ENCODE results near the gene TUBGCP6.
"Not testable (repeated sequence)": the region's sequence is repeated elsewhere in the genome, so short reads cannot be mapped to it uniquely, and the experiment has no call there.

TUBGCP6 gene

DNA sequence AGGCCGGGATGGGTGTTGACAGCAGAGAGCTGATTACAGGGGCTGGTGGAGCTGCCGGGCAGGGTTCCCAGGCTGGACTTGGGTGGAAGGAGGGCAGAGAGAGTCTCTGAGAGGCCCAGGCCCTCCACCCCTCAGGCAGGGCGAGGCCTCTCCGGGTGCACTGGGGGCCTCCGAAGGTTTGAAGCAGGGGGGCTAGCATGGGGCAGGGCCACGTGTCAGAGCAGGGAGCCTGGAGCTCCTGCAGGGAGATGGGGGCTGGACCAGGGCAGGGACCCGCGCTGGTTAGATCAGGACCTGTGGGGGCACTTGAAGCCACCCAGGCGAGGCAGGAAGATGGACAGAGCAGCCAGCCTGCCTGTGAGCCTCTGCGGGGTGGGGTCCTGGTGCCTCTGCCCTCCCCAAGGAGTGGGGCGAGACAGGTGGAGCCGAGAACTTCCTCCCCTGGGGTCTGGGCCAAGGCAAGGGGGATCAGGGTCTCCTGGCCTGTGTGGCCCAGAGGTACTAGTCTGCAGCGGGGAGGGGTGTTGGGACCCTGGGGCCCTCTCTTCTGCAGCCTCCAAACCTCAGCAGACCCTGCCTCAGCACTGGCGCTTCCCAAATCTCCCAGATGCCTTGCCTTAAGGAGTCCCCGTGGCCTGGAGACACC is 73.4 kb downstream of the TUBGCP6 start:
- Histone ChIP-seq H3K4me3 (ENCODE audit: low read depth, low read length) (peak overlapping the region; percentile 69), H3K9me3 (ENCODE audit: control insufficient read depth, insufficient read depth, low read length) (no peaks in the 10 kb centered on the region), H3K27me3 (ENCODE audit: control insufficient read depth, insufficient read depth, low read length) (peaks cover 11% of the 10 kb centered on the region), H3K4me1 (ENCODE audit: control insufficient read depth, insufficient read depth, low read length) (no peaks in the 10 kb centered on the region), H3K9ac (ENCODE audit: low read depth, low read length) (no peak overlapping the region), H3K36me3 (ENCODE audit: control insufficient read depth, insufficient read depth, low read length) (peaks cover 2% of the 10 kb centered on the region)

DNA sequence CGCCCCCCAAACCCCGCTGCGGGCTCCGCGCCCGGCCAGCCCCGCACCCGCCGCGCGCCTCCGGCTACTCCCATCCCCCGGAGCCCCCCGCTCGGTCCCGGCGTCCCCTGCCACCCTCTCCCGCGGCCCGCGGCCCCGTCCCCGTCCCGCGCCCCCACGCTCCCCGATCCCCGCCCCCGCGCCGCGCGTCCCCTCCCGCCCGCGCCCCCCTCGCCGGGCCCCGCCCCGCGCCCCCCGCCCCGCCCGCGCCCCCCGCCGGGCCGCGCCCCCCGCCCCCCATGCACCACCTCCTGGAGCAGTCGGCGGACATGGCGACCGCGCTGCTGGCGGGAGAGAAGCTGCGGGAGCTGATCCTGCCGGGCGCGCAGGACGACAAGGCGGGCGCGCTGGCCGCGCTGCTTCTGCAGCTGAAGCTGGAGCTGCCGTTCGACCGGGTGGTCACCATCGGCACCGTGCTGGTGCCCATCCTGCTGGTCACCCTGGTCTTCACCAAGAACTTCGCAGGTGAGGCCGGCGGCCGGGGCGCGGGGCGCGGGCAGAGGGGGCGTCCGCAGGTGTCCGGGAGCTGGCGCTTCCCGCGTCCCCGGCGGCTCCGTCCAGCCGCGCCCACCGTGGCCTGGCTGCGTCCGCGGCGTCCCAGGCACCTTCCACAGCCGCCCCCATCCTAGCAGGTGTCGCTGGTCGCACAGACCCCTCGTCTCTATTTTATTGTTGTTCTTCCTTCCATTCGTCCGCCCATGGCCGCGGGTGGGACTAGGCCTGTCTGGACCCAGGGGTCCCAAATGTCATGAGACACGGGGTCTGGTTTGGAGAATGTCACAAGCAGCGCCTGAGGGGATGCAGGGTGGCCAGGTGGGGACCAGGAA is 74.1 kb downstream of the TUBGCP6 start, which contains the start of gene PANX2:
Gene PANX2, plus strand, starts transcription at position 279 of the 866 bp plus-strand sequence. Its CDS starts 0 bp downstream, at position 279.
- no peak within 1 kb of the TSS for H3K9ac ChIP-seq (ENCODE audit: low read depth, low read length)
- H3K36me3 ChIP-seq (ENCODE audit: control insufficient read depth, insufficient read depth, low read length): peaks cover 2% of the 10 kb centered on the region
- H3K4me3 ChIP-seq (ENCODE audit: low read depth, low read length): peak within 1 kb of the TSS; percentile 69
- no peaks in the 10 kb centered on the region for H3K9me3 ChIP-seq (ENCODE audit: control insufficient read depth, insufficient read depth, low read length)
- H3K27me3 ChIP-seq (ENCODE audit: control insufficient read depth, insufficient read depth, low read length): peaks cover 11% of the 10 kb centered on the region
- no peaks in the 10 kb centered on the region for H3K4me1 ChIP-seq (ENCODE audit: control insufficient read depth, insufficient read depth, low read length)

DNA sequence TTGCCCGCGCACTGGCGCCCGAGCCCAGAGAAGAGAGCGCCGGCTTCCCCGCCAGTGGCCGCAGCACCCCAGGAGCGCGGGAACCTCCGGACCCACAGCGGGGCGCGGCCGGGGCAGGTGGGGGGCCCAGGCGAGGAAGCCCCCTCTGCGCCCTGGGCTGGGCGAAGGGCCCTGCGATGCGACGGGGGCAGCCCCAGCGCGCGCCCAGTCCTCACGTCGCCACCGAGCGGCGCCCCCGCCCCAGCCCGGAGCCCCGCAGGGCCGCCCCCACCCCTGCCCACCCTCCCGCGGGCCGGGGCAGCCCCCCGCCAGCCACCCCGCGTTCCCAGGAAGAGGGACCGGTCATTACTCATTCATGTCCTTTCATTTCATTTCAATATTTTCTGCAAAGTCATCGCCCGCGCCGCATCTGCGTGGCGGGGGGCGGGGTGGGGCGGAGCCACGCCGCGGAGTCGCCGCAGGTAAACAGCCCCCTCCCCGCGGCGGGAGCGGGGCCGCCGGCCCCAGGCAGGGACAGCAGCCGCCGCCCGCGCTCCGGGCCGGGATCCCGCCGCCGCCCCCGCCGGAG is 75.0 kb downstream of the TUBGCP6 start:
- H3K9ac ChIP-seq (ENCODE audit: low read depth, low read length): no peak overlapping the region
- no peaks in the 10 kb centered on the region for H3K9me3 ChIP-seq (ENCODE audit: control insufficient read depth, insufficient read depth, low read length)
- H3K4me1 ChIP-seq (ENCODE audit: control insufficient read depth, insufficient read depth, low read length): no peaks in the 10 kb centered on the region
- H3K27me3 ChIP-seq (ENCODE audit: control insufficient read depth, insufficient read depth, low read length): peaks cover 11% of the 10 kb centered on the region
- no peak overlapping the region for H3K4me3 ChIP-seq (ENCODE audit: low read depth, low read length)
- peaks cover under 1% of the 10 kb centered on the region for H3K36me3 ChIP-seq (ENCODE audit: control insufficient read depth, insufficient read depth, low read length)

DNA sequence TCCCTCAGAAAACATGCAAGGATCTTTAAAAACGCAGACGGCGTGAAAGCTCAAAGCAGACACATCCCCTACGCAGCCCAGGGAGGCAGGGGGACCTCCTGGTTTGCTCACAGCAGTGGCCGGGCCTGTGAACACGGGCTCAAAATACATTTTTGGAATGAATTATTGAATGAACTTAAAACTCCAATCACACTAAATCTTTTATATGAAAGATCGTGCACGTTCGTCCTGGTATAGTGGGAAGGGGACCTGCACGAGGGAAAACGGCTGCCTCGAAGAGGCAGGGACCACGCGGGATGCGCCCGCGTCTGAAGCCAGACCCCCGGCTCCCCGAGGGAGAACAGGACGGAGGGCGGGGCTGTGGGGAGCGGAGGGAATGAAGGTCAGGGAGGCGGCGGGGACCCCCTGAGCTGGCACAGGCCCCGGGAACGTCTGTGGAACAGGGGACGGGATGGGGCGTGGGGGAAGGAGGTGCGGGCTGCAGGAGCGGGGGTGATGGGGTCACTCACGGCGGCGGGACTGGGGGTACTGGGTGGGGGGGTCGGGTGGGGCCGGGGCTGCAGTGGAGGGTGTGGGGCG is 75.6 kb downstream of the TUBGCP6 start:
- no peaks in the 10 kb centered on the region for H3K9me3 ChIP-seq (ENCODE audit: control insufficient read depth, insufficient read depth, low read length)
- H3K36me3 ChIP-seq (ENCODE audit: control insufficient read depth, insufficient read depth, low read length): no peaks in the 10 kb centered on the region
- H3K4me3 ChIP-seq (ENCODE audit: low read depth, low read length): peak overlapping the region; percentile 26
- no peak overlapping the region for H3K9ac ChIP-seq (ENCODE audit: low read depth, low read length)
- H3K4me1 ChIP-seq (ENCODE audit: control insufficient read depth, insufficient read depth, low read length): no peaks in the 10 kb centered on the region
- H3K27me3 ChIP-seq (ENCODE audit: control insufficient read depth, insufficient read depth, low read length): peaks cover 11% of the 10 kb centered on the region

DNA sequence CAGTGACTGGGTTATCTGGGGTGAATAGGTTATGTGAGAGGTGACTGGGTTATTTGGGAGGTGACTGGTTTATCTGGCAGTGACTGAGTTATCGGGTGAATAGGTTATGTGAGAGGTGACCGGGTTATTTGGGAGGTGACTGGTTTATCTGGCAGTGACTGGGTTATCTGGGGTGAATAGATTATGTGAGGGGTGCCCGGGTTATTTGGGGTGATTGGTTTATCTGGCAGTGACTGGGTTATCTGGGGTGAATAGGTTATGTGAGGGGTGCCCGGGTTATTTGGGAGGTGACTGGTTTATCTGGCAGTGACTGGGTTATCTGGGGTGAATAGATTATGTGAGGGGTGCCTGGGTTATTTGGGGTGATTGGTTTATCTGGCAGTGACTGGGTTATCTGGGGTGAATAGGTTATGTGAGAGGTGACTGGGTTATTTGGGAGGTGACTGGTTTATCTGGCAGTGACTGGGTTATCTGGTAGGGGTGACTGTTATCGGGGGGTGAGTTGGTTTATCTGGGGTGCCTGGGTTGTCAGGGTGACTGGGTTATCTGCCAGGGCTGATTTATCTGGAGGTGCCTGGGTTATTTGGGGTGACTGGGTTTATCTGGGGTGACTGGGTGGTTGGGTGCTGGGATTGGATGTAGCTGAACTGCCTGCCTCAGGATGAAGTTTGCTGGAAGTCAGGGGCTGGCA is 76.2 kb downstream of the TUBGCP6 start:
- peak overlapping the region; percentile 26 for H3K4me3 ChIP-seq (ENCODE audit: low read depth, low read length)

DNA sequence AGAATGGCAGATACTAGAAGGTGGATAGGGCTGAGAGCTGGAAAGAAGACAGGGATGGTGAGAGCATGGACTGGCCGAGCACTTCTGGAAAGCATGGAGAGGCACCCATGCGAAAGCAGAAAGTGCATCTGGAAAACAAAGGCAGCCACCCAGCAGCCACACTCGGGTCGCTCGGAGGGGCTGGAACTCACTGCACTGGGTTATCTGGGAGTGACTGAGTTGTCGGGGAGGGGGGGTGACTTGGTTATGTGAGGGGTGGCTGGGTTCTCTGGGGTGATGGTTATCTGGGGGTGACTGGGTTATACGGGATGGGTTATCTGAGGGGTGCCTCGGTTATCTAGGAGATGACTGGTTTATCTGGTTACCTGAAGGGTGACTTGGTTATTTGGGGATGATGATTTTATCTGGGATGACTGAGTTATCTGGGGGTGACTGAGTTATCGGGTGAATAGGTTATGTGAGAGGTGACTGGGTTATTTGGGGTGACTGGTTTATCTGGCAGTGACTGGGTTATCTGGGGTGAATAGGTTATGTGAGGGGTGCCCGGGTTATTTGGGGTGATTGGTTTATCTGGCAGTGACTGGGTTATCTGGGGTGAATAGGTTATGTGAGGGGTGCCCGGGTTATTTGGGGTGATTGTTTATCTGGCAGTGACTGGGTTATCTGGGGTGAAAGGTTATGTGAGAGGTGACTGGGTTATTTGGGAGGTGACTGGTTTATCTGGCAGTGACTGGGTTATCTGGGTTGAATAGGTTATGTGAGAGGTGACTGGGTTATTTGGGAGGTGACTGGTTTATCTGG is 76.9 kb downstream of the TUBGCP6 start:
- Histone ChIP-seq H3K4me1 (ENCODE audit: control insufficient read depth, insufficient read depth, low read length) (no peaks in the 10 kb centered on the region), H3K36me3 (ENCODE audit: control insufficient read depth, insufficient read depth, low read length) (no peaks in the 10 kb centered on the region), H3K9me3 (ENCODE audit: control insufficient read depth, insufficient read depth, low read length) (no peaks in the 10 kb centered on the region), H3K9ac (ENCODE audit: low read depth, low read length) (no peak overlapping the region), H3K4me3 (ENCODE audit: low read depth, low read length) (no peak overlapping the region), H3K27me3 (ENCODE audit: control insufficient read depth, insufficient read depth, low read length) (peaks cover 11% of the 10 kb centered on the region)

More for the DNA sequence above, 76.2 kb downstream of the TUBGCP6 start:
- H3K9me3 ChIP-seq (ENCODE audit: control insufficient read depth, insufficient read depth, low read length); H3K36me3 ChIP-seq (ENCODE audit: control insufficient read depth, insufficient read depth, low read length); H3K9ac ChIP-seq (ENCODE audit: low read depth, low read length); H3K4me1 ChIP-seq (ENCODE audit: control insufficient read depth, insufficient read depth, low read length): not testable (repeated sequence)
- H3K27me3 ChIP-seq (ENCODE audit: control insufficient read depth, insufficient read depth, low read length): peaks cover 11% of the 10 kb centered on the region

Data from iPS-15b (cell line).